Stimulated activated CD4-positive, alpha-beta T cell treated with anti-CD3 and anti-CD28 coated beads, Interleukin-1b, Interleukin-23, amount 100 ng/mL, for 1 hour (primary cell): ENCODE results near the gene LRMDA.

Experiments
- DNase-seq, 2 donors: peaks; one replicate each; pipeline ENCODE4 v3.0.0-alpha.2; 2020; ENCODE audit warnings: low read depth in 2 of 2

LRMDA gene

GRCh38 chr10:76160446-76161300, 729.2 kb downstream of the LRMDA start:
- no peak for DNase-seq

- no peak for DNase-seq
Observed at GRCh38 chr10:76161301-76161582, 729.8 kb downstream of the LRMDA start.

GRCh38 chr10:76168437-76168836, 737.0 kb downstream of the LRMDA start:
- no peak for DNase-seq

GRCh38 chr10:76169246-76169645, 737.8 kb downstream of the LRMDA start:
- no peak for DNase-seq

GRCh38 chr10:76172020-76172419, 740.6 kb downstream of the LRMDA start:
- DNase-seq, result no peak

GRCh38 chr10:76175533-76176165, 744.2 kb downstream of the LRMDA start:
- no peak for DNase-seq

- DNase-seq, result no peak
Observed at GRCh38 chr10:76176166-76176550, 744.7 kb downstream of the LRMDA start.

DNA sequence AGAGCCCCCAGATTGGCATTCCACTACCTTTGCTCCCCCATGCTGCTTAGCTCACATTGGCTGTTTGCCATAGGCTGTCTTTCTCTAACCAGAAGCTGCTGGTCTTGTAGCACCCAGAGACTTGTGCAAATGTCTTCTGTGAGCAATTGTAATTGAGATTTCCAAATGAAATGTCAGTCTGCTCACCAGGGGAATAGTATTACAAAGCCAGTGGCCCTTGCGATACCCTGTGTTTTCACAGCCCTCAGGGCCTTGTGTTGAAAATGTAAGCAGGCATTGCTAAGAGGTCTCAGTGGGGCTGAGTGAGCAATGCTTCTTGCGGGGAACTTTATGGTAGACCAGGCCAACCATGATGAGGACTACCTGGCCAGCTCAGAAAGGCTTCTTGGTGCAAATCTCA, 746.5 kb downstream of the LRMDA start:
- DNase-seq, result no peak

DNA sequence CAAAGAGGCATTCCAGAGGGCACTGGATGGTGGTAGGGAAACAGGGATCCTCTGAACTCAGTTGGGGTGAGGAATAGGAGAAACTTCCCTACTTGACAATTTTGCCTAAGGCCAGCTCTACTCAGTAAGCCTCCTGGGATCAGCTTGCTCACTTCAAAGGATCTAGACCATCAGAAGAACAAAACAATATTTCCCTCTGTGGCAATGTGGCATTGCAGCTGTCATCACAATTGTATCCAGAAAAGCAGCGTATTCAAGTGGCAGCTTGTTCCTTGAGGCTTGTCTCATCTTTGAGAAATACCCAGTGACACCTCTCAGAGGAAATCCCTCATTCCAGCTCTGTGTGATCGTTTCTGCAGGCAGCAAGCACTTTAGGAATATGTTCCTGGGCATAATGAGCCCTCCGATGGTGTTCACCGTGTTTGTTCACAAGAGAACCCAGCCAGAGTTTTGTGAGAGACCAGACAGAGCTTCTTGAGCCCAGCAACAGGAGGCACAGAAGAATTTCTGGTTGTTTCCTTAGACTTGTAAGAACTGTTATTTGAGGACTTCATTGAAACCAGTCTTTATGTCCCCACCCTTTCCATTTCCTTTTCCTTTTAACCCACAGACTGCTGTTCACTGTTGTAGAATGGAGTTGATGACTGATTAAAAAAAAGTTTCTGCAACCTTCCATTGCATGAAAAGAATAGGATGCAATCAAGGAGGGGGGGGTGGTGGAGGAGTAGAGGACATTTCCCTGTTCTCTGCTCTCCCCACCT, 747.3 kb downstream of the LRMDA start:
- no peak for DNase-seq

DNA sequence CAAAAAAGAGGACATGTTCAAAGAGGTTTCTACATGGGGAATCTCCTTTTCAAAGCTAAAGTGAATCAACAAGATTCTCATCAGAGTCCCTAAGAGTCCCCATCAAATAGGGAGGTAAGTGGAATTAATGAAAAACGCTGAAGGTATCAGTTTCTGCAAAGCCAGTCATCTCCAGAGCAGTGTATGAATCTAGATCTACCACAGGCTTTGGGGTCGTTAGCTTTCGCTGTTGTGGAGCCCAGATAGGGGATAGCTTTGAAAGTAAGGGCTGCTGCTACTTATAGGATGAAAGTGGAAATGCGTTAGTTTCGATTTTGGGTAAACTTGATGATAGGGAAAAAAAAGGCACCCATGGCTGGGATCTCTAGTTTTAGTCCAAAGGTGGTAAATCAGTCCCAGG, 748.4 kb downstream of the LRMDA start:
- DNase-seq, result no peak

DNA sequence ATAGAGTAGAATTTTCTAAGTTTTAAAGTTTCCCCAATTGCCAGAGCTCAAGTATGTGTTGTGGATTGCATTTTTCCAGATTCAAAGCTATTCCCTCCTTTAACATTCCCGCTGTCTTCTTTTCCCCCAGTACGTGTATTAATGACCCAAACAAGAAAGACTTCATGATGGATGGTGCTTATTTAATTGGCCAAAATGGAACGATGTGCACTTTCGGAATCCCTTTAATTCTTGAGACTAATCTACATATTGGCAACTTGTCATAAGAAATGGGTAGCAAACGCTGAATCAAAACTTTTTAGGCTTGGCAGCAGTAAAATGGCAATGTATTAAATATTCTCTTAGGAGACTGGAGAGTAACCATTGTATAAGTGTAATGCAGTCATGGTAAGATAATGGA, 753.2 kb downstream of the LRMDA start:
- DNase-seq, result no peak

DNA sequence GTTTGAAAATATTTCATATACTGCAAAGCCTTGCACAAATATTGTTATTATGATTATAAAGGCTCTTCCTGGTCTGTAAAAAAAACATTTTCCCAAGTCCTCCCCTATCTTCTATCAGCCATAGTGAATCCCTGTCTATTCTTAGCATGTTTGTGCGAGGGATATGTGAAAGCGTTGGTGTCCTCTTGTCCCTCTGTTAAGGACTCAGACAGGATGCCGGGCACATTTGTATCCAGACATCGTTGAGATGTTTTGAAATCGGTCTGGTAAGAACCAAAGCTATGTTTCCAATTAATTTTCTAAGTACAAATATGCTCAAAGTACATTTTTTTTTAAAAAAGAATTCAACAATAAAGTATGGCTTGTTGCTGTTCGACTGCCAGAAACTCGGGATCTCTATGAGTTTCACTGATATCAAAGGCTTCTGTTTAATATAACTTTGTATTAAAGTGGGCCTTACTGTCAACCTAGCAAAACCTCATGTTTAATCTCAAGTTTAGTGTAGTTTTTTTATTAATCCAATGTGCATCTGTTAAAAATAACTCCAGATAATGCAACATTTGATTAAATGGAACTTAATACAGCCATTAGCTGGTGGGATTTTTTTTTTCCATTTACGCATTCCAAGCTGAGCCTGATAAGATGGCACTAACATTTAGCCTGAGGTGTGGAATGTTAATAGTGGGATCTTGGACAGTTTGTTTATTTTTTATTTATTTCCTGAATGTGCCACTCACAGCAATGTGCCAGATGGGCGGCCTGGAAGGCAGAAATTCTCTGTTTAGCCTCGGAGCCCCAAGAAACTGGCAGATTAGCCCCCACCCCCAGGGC, 754.3 kb downstream of the LRMDA start:
- DNase-seq, result no peak

GRCh38 chr10:76188216-76188615, 756.8 kb downstream of the LRMDA start:
- DNase-seq, result no peak

GRCh38 chr10:76190634-76191270, 759.3 kb downstream of the LRMDA start:
- DNase-seq, result no peak

DNA sequence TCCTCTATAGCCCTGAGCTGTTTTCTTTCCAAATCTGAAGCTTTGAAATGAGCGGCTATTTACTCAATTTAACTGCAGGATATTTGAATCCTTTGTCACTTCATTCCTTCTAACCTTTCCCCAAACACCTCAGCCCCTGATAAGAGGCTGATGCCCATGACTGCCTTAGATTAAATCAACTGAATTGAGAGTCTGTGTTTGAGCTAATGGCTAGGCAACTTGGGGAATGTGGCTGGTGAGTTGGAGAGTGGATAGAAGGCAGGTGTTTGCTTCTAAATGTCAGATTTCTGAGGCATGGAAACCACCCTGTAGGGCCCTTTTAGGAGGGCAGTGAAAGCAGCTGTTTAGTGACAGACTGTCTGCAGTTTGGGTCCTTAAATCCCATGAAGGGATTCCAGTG, 759.9 kb downstream of the LRMDA start:
- no peak for DNase-seq

DNA sequence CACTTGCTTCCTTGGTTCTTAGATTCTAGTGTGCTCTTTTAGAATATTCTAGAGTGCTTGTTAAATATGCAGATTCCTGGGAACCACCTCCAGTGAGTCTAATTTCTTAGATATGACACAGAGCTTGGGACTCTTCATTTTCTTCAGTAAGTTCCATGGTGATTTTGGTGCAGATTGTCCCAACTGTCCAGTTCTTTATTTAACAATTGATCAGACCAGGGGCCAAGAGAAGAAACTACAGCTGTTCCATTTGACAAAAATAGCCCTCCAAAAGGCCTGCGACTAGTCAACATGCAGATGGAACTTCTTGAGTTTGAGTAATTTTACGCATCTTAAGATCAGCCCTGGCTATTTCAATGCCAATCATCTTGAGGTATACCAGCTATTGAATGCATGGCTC, 760.7 kb downstream of the LRMDA start:
- DNase-seq, result no peak

DNA sequence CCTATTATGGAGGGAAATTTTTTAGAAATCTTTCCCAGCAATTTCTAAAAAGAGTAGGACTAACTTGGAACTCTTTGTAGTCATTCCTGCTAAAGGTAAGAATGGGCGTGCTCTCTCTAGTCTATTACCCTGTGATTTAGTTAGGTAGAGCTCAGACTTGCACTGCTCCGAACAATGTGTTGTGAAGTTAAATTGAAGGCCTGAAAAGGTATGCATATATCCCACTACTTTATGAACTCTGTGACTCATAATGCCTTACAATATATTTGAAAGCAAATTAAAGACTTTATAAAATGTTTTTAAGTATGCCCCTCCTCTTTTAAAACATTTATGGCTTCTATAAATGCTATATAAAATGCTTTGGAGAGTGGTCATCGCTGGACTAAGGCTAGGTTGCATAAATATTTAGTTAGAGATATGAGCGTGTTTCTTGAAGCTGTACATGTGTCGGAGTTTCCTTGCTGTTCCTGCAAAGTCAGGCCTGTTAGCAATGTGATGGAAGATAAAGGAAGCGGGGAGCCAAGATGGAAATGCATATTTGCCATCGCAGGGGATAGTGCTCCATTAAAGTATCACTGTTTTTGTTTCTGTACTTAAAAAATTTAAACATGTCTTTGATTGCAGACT, 761.4 kb downstream of the LRMDA start:
- DNase-seq, result no peak

DNA sequence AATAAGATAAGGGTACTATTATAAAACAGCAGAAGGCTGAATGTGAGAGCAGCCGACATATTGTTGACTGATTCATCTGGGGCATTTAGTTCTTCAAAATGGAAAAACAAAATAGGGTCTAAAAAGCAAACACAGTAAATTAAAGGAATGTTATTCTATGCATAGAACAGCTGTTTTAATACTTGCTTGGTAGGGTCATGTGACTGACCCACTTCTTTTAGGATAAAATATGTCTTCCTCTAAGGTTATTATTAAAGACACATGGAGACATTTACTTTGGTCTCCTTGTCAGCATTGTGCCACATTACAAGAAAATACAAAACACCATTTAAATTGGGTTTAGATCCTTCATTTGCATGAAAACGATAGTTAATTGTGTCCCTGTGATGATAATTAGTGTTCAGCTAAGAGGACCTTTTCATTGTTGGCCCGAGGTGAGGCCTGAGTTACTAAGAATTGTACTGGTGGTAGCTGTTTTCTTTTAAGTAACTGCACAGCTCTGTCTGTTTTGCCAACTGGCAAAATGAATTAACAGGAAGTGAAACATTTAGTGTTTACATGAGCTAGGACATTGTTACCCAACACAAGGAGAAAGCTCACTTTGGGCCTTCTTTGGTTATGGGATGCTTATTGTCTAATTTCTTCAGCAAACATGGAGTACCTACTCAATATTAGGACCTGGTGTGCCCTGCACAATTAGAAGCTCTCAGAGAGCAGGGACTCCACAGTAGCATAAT, 764.4 kb downstream of the LRMDA start:
- DNase-seq, result no peak

- DNase-seq, result no peak
Observed at GRCh38 chr10:76197293-76197692, 765.9 kb downstream of the LRMDA start.

GRCh38 chr10:76198287-76199035, 767.0 kb downstream of the LRMDA start:
- no peak for DNase-seq
